ENCODE measurements around the gene ACTG1.

The ACTG1 gene

GRCh38 chr17:81537856-81538555 lies 25.4 kb upstream of the ACTG1 start:
- Histone ChIP-seq H3K27me3 (replicated peaks; ENCODE audit: control insufficient read depth, insufficient read depth, low read length, poor library complexity, severe bottlenecking) (peaks cover 12% of the 10 kb centered on the region), H3K27ac (ENCODE audit: insufficient read depth, low read length, poor library complexity, severe bottlenecking) (no peak overlapping the region), H3K4me1 (ENCODE audit: control insufficient read depth, insufficient read depth, low read length, poor library complexity, severe bottlenecking) (peaks cover 12% of the 10 kb centered on the region), H3K4me3 (ENCODE audit: insufficient read depth, low read depth, low read length, poor library complexity, severe bottlenecking) (no peak overlapping the region), H3K36me3 (ENCODE audit: control insufficient read depth, insufficient read depth, low read length) (peaks cover 21% of the 10 kb centered on the region), H3K9me3 (ENCODE audit: control insufficient read depth, low read length) (no peaks in the 10 kb centered on the region)
- no peak for DNase-seq

- Histone ChIP-seq H3K27ac (ENCODE audit: insufficient read depth, low read length, poor library complexity, severe bottlenecking) (no peak overlapping the region), H3K4me1 (ENCODE audit: control insufficient read depth, insufficient read depth, low read length, poor library complexity, severe bottlenecking) (peaks cover 12% of the 10 kb centered on the region), H3K36me3 (ENCODE audit: control insufficient read depth, insufficient read depth, low read length) (peaks cover 17% of the 10 kb centered on the region), H3K4me3 (ENCODE audit: insufficient read depth, low read depth, low read length, poor library complexity, severe bottlenecking) (no peak overlapping the region), H3K9me3 (ENCODE audit: control insufficient read depth, low read length) (no peaks in the 10 kb centered on the region), H3K27me3 (replicated peaks; ENCODE audit: control insufficient read depth, insufficient read depth, low read length, poor library complexity, severe bottlenecking) (peaks cover 12% of the 10 kb centered on the region)
- DNase-seq = peak in 1 of 3 donors; percentile 16
Observed at GRCh38 chr17:81537343-81537855, 24.8 kb upstream of the ACTG1 start.

GRCh38 chr17:81536299-81537290 lies 24.0 kb upstream of the ACTG1 start:
- Histone ChIP-seq H3K9me3 (ENCODE audit: control insufficient read depth, low read length) (no peaks in the 10 kb centered on the region), H3K4me1 (ENCODE audit: control insufficient read depth, insufficient read depth, low read length, poor library complexity, severe bottlenecking) (peaks cover 12% of the 10 kb centered on the region), H3K4me3 (ENCODE audit: insufficient read depth, low read depth, low read length, poor library complexity, severe bottlenecking) (no peak overlapping the region), H3K36me3 (ENCODE audit: control insufficient read depth, insufficient read depth, low read length) (peaks cover 17% of the 10 kb centered on the region), H3K27ac (ENCODE audit: insufficient read depth, low read length, poor library complexity, severe bottlenecking) (no peak overlapping the region), H3K27me3 (replicated peaks; ENCODE audit: control insufficient read depth, insufficient read depth, low read length, poor library complexity, severe bottlenecking) (peaks cover 12% of the 10 kb centered on the region)
- DNase-seq = no peak

GRCh38 chr17:81535480-81536298 lies 23.1 kb upstream of the ACTG1 start:
- Histone ChIP-seq H3K27ac (ENCODE audit: insufficient read depth, low read length, poor library complexity, severe bottlenecking) (no peak overlapping the region), H3K27me3 (replicated peaks; ENCODE audit: control insufficient read depth, insufficient read depth, low read length, poor library complexity, severe bottlenecking) (peaks cover 12% of the 10 kb centered on the region)
- no peak for DNase-seq

GRCh38 chr17:81535007-81535328 lies 22.4 kb upstream of the ACTG1 start:
- DNase-seq = no peak
- H3K4me1 ChIP-seq (ENCODE audit: control insufficient read depth, insufficient read depth, low read length, poor library complexity, severe bottlenecking) = peaks cover 12% of the 10 kb centered on the region
- H3K27me3 ChIP-seq (replicated peaks; ENCODE audit: control insufficient read depth, insufficient read depth, low read length, poor library complexity, severe bottlenecking) = peaks cover 12% of the 10 kb centered on the region

More at GRCh38 chr17:81535480-81536298, 23.1 kb upstream of the ACTG1 start:
- no peaks in the 10 kb centered on the region for H3K9me3 ChIP-seq (ENCODE audit: control insufficient read depth, low read length)
- no peak overlapping the region for H3K4me3 ChIP-seq (ENCODE audit: insufficient read depth, low read depth, low read length, poor library complexity, severe bottlenecking)
- peaks cover 12% of the 10 kb centered on the region for H3K4me1 ChIP-seq (ENCODE audit: control insufficient read depth, insufficient read depth, low read length, poor library complexity, severe bottlenecking)
- peaks cover 10% of the 10 kb centered on the region for H3K36me3 ChIP-seq (ENCODE audit: control insufficient read depth, insufficient read depth, low read length)

GRCh38 chr17:81534157-81535006 lies 21.8 kb upstream of the ACTG1 start:
- Histone ChIP-seq H3K9me3 (ENCODE audit: control insufficient read depth, low read length) (no peaks in the 10 kb centered on the region), H3K36me3 (ENCODE audit: control insufficient read depth, insufficient read depth, low read length) (no peaks in the 10 kb centered on the region), H3K4me1 (ENCODE audit: control insufficient read depth, insufficient read depth, low read length, poor library complexity, severe bottlenecking) (peaks cover 12% of the 10 kb centered on the region), H3K27ac (ENCODE audit: insufficient read depth, low read length, poor library complexity, severe bottlenecking) (no peak overlapping the region), H3K27me3 (replicated peaks; ENCODE audit: control insufficient read depth, insufficient read depth, low read length, poor library complexity, severe bottlenecking) (peaks cover 12% of the 10 kb centered on the region), H3K4me3 (ENCODE audit: insufficient read depth, low read depth, low read length, poor library complexity, severe bottlenecking) (no peak overlapping the region)
- no peak for DNase-seq

More at GRCh38 chr17:81535007-81535328, 22.4 kb upstream of the ACTG1 start:
- Histone ChIP-seq H3K36me3 (ENCODE audit: control insufficient read depth, insufficient read depth, low read length) (peaks cover 2% of the 10 kb centered on the region), H3K4me3 (ENCODE audit: insufficient read depth, low read depth, low read length, poor library complexity, severe bottlenecking) (no peak overlapping the region), H3K27ac (ENCODE audit: insufficient read depth, low read length, poor library complexity, severe bottlenecking) (no peak overlapping the region), H3K9me3 (ENCODE audit: control insufficient read depth, low read length) (no peaks in the 10 kb centered on the region)

- Histone ChIP-seq H3K36me3 (ENCODE audit: control insufficient read depth, insufficient read depth, low read length) (no peaks in the 10 kb centered on the region), H3K4me1 (ENCODE audit: control insufficient read depth, insufficient read depth, low read length, poor library complexity, severe bottlenecking) (peaks cover 12% of the 10 kb centered on the region), H3K9me3 (ENCODE audit: control insufficient read depth, low read length) (no peaks in the 10 kb centered on the region), H3K4me3 (ENCODE audit: insufficient read depth, low read depth, low read length, poor library complexity, severe bottlenecking) (no peak overlapping the region), H3K27me3 (replicated peaks; ENCODE audit: control insufficient read depth, insufficient read depth, low read length, poor library complexity, severe bottlenecking) (peaks cover 12% of the 10 kb centered on the region), H3K27ac (ENCODE audit: insufficient read depth, low read length, poor library complexity, severe bottlenecking) (no peak overlapping the region)
- DNase-seq = no peak
Observed at GRCh38 chr17:81533339-81534141, 20.9 kb upstream of the ACTG1 start.

- H3K36me3 ChIP-seq (ENCODE audit: control insufficient read depth, insufficient read depth, low read length) = no peaks in the 10 kb centered on the region
- no peak for DNase-seq
- no peaks in the 10 kb centered on the region for H3K9me3 ChIP-seq (ENCODE audit: control insufficient read depth, low read length)
- peaks cover 11% of the 10 kb centered on the region for H3K4me1 ChIP-seq (ENCODE audit: control insufficient read depth, insufficient read depth, low read length, poor library complexity, severe bottlenecking)
- no peak overlapping the region for H3K27ac ChIP-seq (ENCODE audit: insufficient read depth, low read length, poor library complexity, severe bottlenecking)
- H3K27me3 ChIP-seq (replicated peaks; ENCODE audit: control insufficient read depth, insufficient read depth, low read length, poor library complexity, severe bottlenecking) = peaks cover 12% of the 10 kb centered on the region
- no peak overlapping the region for H3K4me3 ChIP-seq (ENCODE audit: insufficient read depth, low read depth, low read length, poor library complexity, severe bottlenecking)
Observed at GRCh38 chr17:81532490-81533287, 20.1 kb upstream of the ACTG1 start.
